Coronary artery (tissue), 2 donors: ENCODE results near the gene ATRAID.

Experiments used
- DNase-seq: peaks from one replicate; pipeline ENCODE4 v3.0.0-alpha.2; 2017; ENCODE audit warnings: low spot score
- H3K27ac ChIP-seq, 2 donors: fragments of 200-600 bp; sonication (generic); one replicate each; pipeline ENCODE4 v1.5.1; 2016 to 2019
- H3K4me3 ChIP-seq: fragments of 200-600 bp; sonication (generic); 2 replicates; pipeline ENCODE4 v1.5.1; 2016; ENCODE audit warnings: mild to moderate bottlenecking, moderate library complexity
- CTCF ChIP-seq: fragments of 200-600 bp; sonication (generic); IDR thresholded peaks from one replicate; pipeline ENCODE4 v1.5.1; 2019; ENCODE audit warnings: antibody characterized with exemption

Gene ATRAID

GRCh38 chr2:27261241-27261925 lies 49.5 kb downstream of the ATRAID start:
- no peak for TF ChIP-seq CTCF
- DNase-seq: no peak
- Histone ChIP-seq H3K4me3 (peak overlapping the region; percentile 66), H3K27ac (peak overlapping the region in 1 of 2 donors; percentile 44)

- Histone ChIP-seq H3K27ac (peak overlapping the region in 1 of 2 donors; percentile 44), H3K4me3 (peak overlapping the region; percentile 66)
- DNase-seq: no peak
- no peak for TF ChIP-seq CTCF
These were observed 50.1 kb downstream of the ATRAID start for GRCh38 chr2:27261926-27262298.

GRCh38 chr2:27262379-27263286 lies 50.8 kb downstream of the ATRAID start, which contains the start of gene SLC30A3:
Gene SLC30A3 (minus strand): TSS chr2:27263047. CDS start chr2:27262906, 141 bp downstream.
- TF ChIP-seq CTCF: no peak
- H3K4me3 ChIP-seq: peak within 1 kb of the TSS; percentile 66
- no peak for DNase-seq
- H3K27ac ChIP-seq: peak within 1 kb of the TSS in 1 of 2 donors; percentile 44

- TF ChIP-seq CTCF: no peak
- Histone ChIP-seq H3K27ac (no peak overlapping the region), H3K4me3 (peak overlapping the region; percentile 66)
- DNase-seq: no peak
These were observed 51.7 kb downstream of the ATRAID start for GRCh38 chr2:27263287-27264252.

GRCh38 chr2:27264253-27264752 lies 52.5 kb downstream of the ATRAID start:
- no peak overlapping the region for H3K27ac ChIP-seq
- H3K4me3 ChIP-seq: peak overlapping the region; percentile 66
- no peak for DNase-seq
- TF ChIP-seq CTCF: no peak

GRCh38 chr2:27264753-27265535 lies 53.1 kb downstream of the ATRAID start:
- Histone ChIP-seq H3K27ac (no peak overlapping the region), H3K4me3 (peak overlapping the region; percentile 66)
- DNase-seq: no peak
- TF ChIP-seq CTCF: no peak
